NCI-H146 treated with DMSO at 0.1 percent for 48 hours (cell line): ENCODE data around the gene LZTS2.
"Not testable (repeated sequence)": the region's sequence is repeated elsewhere in the genome, so short reads cannot be mapped to it uniquely, and the experiment has no call there.

ENCODE experiments used
- DNase-seq: peaks from one replicate; lab custom pipeline; 2025; ENCODE audit not compliant: unreplicated experiment; lab: John Stamatoyannopoulos, UW

The LZTS2 gene

DNA sequence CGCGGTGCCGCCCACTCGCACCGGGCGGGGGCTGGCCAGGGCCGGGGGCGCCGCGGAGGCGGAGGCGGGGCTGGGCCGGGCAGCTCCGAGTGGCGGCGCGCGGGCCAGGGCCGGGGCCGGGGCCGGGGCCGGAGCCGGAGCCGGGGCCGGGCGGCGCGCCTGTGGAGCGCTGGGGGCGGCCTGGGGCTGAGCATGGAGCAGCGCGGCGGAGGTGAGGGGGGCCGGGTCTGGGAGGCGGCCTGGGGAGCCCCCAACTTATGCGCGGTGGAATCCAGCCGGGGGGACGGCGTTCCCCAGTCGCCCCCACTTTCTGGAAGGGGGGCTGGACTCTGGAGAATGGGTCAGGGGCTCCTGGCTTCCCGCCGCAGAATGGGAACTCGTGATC, at the start of gene LZTS2:
LZTS2 (plus strand) TSS at position 67 of the 385 bp plus-strand sequence. CDS start 2,731 bp downstream, outside the sequence.
- DNase-seq: no peak

- DNase-seq: no peak
These were observed 39.4 kb upstream of the LZTS2 start for GRCh38 chr10:100960251-100960650.

DNA sequence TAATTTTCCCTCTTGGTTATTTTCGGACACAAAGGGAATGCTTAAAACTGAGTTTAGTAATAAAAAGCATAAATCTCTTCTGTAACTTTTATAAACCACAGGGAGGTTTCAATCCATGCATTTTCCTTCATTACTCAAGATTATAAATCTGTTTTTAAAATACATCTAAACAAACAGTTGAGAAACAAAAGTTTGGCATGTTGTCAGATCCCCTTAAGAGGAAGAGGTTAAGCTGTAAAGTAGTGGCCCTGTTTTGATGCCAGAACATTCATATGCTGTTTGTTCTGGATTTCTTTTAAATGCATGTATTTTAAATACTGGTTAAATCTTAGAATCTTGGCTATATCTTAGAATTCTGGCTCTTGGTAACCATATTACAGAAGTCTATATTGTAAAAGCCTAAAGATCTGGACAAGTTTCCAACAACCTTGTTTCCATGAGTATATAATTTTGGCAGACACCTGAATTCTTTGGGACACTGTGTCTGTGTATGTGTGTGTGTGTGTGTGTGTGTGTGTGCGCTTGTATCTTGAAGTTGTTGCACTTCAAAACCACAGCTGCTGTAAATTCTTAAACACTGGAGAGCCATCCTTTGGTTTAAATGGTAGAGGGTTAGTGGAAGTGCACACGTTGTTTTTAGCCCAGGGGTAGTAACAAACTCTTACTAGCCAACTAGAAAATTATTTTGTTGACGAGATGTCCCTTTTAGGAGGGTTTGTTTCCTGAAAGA, 37.1 kb upstream of the LZTS2 start:
- DNase-seq: no peak

- DNase-seq: no peak
These were observed 35.8 kb upstream of the LZTS2 start for GRCh38 chr10:100963826-100964225.

DNA sequence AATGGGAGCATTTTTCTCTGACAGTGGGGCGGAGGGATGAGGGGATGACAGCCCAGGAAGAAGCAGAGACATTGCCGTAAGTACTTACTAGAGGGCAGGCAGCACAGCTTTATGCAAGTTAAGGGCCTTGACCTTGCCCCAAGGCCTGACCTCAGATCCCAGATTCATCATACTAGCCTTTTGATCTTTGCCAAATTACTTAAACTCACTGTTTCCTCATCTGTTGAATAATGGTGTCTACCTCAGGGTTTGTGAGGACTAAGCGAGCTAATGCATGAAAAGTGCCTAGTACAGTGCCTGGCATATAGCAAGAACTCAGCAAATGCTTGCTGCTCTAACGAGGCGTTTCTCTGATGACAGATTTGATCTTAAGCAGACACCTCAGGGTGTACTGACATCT, 33.8 kb upstream of the LZTS2 start:
- DNase-seq: no peak

DNA sequence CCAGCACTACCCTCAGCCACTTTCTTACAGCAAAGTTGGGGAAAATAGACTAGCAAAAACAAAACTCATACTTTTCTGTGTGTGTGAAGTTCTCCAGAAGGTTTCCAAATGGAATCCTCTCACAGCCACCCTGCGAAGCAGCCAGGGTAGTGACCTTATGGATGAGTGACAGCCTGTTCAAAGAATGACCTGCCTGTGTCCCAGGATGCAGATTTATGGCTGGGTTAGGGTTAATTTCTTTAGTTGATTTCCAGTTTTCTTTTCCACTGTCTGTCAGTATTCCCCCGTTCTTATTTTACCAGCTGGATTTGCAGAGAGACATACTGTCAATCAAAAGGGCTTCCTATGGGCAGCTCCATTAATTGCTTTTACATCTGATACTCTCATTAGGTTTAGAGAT, 32.7 kb upstream of the LZTS2 start:
- DNase-seq: no peak

- DNase-seq: no peak
These were observed 32.3 kb upstream of the LZTS2 start for GRCh38 chr10:100967332-100967731.

- DNase-seq: no peak
These were observed 31.4 kb upstream of the LZTS2 start for GRCh38 chr10:100968062-100968736.

- no peak for DNase-seq
These were observed 30.8 kb upstream of the LZTS2 start for GRCh38 chr10:100968863-100969186.

GRCh38 chr10:100969187-100970075, 30.2 kb upstream of the LZTS2 start, which contains the start of gene SEMA4G:
Gene SEMA4G (plus strand): TSS chr10:100969504. CDS start chr10:100972913, 3,409 bp downstream.
- peak; percentile 40 for DNase-seq

DNA sequence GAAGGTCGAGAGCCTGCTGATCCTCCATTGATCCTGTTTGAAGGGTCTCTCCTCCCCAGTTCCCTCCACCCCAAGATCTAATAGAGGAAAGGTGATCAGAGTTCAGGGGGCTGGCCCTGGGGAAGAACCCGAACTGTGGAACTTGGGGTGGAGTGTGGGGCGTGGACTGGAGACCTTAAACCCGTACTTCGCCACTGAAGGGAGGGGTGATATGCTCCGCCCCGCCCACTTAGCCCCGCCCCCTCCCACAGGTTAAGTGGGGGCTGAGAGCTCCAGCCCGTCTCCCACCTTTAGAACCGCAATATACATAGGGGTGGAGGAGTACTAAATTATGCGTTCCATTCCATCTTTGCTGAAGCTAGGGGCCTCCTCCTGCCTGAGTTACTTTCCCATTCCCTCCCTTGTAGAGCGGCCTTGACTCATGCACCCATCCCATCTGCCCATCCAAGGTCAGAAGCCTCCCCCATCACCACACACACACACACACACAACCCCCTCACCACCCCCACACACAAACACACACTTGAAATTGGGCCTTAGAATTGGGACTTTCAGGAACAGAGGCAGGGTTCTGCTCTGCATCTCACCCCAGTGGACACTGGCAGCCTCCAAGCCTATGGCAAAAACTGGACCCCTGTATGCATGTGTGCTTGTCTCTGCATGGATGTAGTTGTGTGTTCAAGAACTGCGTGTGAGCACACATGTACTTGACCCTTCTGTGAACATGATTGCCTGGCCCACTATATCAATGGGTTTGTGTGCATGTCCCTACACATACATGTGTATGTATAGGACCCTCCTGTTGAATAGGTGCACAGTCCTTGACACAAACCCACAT, 29.3 kb upstream of the LZTS2 start:
- DNase-seq: no peak

- no peak for DNase-seq
These were observed 28.4 kb upstream of the LZTS2 start for GRCh38 chr10:100970914-100971811.

GRCh38 chr10:100972115-100972903, 27.3 kb upstream of the LZTS2 start:
- no peak for DNase-seq

GRCh38 chr10:100972904-100973535, 26.6 kb upstream of the LZTS2 start:
- no peak for DNase-seq

DNA sequence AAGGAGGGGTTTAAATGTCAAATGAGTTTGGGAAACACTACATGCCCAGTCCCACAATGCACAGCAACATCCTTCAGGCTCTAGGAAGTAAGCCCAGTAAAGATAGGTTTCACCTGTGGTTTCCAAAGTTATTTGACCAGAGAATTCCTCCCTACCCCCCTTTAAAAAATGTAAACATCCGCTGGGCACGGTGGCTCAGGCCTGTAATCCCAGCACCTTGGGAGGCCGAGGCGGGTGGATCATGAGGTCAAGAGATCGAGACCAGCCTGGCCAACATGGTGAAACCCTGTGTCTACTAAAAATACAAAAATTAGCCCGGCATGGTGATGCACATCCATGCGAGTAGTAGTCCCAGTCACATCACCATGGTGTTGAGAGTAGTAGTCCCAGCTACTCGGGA, 24.2 kb upstream of the LZTS2 start:
- not testable (repeated sequence) for DNase-seq

- DNase-seq: no peak
These were observed 22.7 kb upstream of the LZTS2 start for GRCh38 chr10:100976906-100977305.

GRCh38 chr10:100977436-100977835, 22.2 kb upstream of the LZTS2 start:
- DNase-seq: no peak

- DNase-seq: no peak
These were observed 21.3 kb upstream of the LZTS2 start for GRCh38 chr10:100978121-100978900.
